ENCODE data around the gene KCNQ1.

DNA sequence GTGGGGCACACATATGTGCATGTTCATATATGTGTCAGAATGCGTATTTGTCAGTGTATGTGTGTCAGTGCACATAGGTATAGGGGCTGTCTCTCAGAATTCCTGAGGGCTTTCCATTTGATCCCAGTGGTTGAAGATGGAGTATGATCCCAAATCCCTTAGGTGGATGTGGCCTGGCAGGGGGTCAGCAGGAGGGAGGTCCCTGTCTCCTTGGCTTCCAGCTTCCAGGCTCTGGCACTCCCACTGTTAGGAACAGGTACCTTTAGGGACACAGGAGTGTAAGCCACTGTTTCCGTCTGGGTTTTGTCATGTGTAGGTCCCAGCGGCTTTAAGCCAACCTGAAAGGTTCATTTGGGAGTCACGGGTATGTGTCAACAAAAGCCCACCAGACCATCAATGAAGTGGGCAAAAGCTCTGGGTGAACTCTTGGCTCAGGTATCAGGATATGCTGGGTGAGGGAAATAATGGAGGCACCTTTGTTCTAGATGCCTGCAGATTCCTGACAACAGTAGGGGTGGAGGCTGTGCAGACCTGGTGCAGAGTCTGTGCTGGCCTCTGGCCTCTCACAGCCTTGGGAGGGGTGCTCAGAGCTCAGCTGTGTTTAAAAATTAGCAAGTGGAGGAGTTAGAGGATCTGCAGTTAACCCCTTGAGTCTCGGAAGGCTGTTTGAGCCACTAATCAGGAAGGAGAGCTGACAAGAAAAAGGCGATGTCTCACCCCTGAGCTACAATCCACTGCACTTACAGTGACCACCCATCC is 246.0 kb downstream of the KCNQ1 start:
- no peak for TF ChIP-seq POLR2A (IDR thresholded peaks at IDR 0.05)
- TF ChIP-seq, protein P1, sequence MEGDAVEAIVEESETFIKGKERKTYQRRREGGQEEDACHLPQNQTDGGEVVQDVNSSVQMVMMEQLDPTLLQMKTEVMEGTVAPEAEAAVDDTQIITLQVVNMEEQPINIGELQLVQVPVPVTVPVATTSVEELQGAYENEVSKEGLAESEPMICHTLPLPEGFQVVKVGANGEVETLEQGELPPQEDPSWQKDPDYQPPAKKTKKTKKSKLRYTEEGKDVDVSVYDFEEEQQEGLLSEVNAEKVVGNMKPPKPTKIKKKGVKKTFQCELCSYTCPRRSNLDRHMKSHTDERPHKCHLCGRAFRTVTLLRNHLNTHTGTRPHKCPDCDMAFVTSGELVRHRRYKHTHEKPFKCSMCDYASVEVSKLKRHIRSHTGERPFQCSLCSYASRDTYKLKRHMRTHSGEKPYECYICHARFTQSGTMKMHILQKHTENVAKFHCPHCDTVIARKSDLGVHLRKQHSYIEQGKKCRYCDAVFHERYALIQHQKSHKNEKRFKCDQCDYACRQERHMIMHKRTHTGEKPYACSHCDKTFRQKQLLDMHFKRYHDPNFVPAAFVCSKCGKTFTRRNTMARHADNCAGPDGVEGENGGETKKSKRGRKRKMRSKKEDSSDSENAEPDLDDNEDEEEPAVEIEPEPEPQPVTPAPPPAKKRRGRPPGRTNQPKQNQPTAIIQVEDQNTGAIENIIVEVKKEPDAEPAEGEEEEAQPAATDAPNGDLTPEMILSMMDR (IDR thresholded peaks at IDR 0.05), result no peak

Measured in body of pancreas (tissue), 4 donors.